ENCODE results near the gene FGF4. TPM values are rescaled to one million over a fixed set of nuclear protein-coding genes. Genes with fewer than 3 reads are reported as not detected.

The FGF4 gene
- total RNA-seq, 1 donor from 2014 or later = not detected

DNA sequence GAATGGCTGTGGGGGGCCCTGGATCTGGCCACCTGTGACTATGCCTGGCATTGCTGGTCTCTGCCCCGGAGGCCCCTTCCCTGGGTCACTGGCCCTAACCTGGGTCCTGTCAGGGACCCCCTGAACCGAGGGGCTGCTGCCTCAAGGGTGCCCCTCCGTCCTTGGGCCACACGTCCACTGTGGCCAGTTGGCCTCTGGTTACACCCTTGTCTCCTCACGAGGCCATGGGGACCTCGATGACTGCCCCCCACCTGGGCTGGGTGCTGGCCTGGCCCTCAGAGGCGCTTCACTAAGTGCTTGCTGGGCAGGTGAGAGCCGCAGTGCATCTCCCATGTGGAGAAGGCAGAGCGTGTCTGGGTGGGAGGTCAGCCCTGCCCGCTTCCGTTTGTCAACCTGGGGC lies 44.0 kb downstream of the FGF4 start:
- no peak for ATAC-seq (ENCODE audit: low read depth)
- intact Hi-C loops (cut with micrococcal nuclease) = no loop called here
- POLR2A ChIA-PET = no interaction called here

DNA sequence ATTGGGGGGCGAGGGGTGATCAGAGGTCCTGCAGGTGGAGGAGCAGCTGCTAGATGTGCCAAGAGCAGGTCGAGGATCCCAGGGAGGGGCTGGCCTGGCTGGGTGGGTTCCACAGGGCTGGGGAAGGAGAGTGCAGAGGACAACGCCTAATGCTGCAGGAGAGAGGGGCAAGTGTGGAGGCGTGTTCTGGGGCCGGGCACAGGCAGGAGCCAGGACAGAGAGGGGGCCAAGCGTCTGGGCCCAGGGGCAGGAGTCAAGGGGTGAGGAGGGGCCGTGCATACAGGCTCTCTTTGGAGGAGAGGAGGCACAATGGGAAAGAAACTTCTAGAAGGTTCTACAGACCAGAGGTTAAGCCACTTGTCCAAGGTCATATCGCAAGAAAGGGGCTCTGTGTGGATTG lies 44.6 kb downstream of the FGF4 start:
- no peak overlapping the region for H3K4me3 Mint-ChIP-seq
- no peaks in the 10 kb centered on the region for H3K36me3 Mint-ChIP-seq (ENCODE audit: low read depth)
- ATAC-seq (ENCODE audit: low read depth) = no peak

More for the DNA sequence above, 44.0 kb downstream of the FGF4 start:
- Mint-ChIP-seq H3K9me3 (peaks cover 11% of the 10 kb centered on the region), H3K27me3 (peaks cover 34% of the 10 kb centered on the region), H3K27ac (no peak overlapping the region), H3K36me3 (ENCODE audit: low read depth) (no peaks in the 10 kb centered on the region), H3K4me1 (no peaks in the 10 kb centered on the region), H3K4me3 (no peak overlapping the region)
- CTCF ChIA-PET = no interaction called here
- no peak for DNase-seq
- TF ChIP-seq, protein P1, sequence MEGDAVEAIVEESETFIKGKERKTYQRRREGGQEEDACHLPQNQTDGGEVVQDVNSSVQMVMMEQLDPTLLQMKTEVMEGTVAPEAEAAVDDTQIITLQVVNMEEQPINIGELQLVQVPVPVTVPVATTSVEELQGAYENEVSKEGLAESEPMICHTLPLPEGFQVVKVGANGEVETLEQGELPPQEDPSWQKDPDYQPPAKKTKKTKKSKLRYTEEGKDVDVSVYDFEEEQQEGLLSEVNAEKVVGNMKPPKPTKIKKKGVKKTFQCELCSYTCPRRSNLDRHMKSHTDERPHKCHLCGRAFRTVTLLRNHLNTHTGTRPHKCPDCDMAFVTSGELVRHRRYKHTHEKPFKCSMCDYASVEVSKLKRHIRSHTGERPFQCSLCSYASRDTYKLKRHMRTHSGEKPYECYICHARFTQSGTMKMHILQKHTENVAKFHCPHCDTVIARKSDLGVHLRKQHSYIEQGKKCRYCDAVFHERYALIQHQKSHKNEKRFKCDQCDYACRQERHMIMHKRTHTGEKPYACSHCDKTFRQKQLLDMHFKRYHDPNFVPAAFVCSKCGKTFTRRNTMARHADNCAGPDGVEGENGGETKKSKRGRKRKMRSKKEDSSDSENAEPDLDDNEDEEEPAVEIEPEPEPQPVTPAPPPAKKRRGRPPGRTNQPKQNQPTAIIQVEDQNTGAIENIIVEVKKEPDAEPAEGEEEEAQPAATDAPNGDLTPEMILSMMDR (IDR thresholded peaks at IDR 0.05) = no peak

DNA sequence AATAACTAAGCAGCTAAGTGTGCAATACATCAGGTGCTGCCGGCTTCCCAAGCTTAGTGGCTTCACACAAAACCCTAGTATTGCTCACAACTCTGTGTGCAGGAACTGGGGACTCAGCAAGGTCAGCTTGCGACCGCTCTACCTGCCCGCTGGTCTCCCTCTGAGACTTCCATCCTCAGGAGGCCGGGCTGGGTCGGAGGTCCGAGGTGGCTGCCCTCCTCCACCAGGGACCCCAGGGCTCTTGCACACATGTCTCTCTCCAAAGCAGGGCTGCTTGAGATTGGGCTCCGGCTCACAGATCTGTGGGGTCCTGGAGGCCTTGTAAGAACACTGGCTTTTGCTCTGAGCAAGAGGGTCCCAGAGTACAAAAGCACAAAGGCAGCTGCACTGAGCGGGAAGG lies 45.9 kb downstream of the FGF4 start:
- TF ChIP-seq, protein P1 (IDR thresholded peaks at IDR 0.05) = no peak
- Mint-ChIP-seq H3K4me3 (no peak overlapping the region), H3K9me3 (peaks cover 6% of the 10 kb centered on the region), H3K4me1 (no peaks in the 10 kb centered on the region), H3K27me3 (peaks cover 45% of the 10 kb centered on the region), H3K36me3 (ENCODE audit: low read depth) (no peaks in the 10 kb centered on the region), H3K27ac (no peak overlapping the region)
- DNase-seq (no peak), ATAC-seq (ENCODE audit: low read depth) (no peak)
- ChIA-PET POLR2A (no interaction called here), CTCF (no interaction called here)
- intact Hi-C loops (cut with micrococcal nuclease) = no loop called here

More for the DNA sequence above, 44.6 kb downstream of the FGF4 start:
- ChIA-PET POLR2A (no interaction called here), CTCF (no interaction called here)
- intact Hi-C loops (cut with micrococcal nuclease) = no loop called here
- no peaks in the 10 kb centered on the region for H3K4me1 Mint-ChIP-seq
- TF ChIP-seq, protein P1 (IDR thresholded peaks at IDR 0.05) = no peak
- H3K27ac Mint-ChIP-seq = no peak overlapping the region
- H3K9me3 Mint-ChIP-seq = peaks cover 11% of the 10 kb centered on the region
- H3K27me3 Mint-ChIP-seq = peaks cover 36% of the 10 kb centered on the region
- DNase-seq = no peak

DNA sequence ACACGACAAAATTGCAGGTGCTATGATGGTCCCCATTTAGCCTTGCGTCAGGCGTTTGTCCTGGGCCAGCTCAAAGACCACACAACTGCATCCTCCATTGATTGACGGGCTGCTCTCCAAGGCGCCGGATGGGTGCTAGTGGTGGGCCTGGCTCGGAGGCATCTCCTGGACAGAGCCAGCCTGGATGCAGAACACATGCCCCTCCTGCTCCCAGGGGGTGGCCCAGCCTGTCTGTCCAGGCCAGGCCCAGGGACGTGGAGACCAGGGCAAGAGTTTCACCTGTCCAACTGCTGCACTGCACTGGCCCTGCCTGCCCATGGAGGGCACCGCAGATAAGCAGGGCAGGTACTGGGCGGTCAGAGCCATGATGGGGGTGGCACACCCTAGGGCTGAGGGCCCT lies 47.9 kb downstream of the FGF4 start:
- intact Hi-C loops (cut with micrococcal nuclease) = no loop called here
- ChIA-PET POLR2A (no interaction called here), CTCF (no interaction called here)
- Mint-ChIP-seq H3K4me1 (no peaks in the 10 kb centered on the region), H3K4me3 (no peak overlapping the region), H3K27me3 (peaks cover 60% of the 10 kb centered on the region), H3K36me3 (ENCODE audit: low read depth) (no peaks in the 10 kb centered on the region), H3K27ac (no peak overlapping the region), H3K9me3 (no peaks in the 10 kb centered on the region)
- DNase-seq = no peak
- ATAC-seq (ENCODE audit: low read depth) = no peak
- TF ChIP-seq, protein P1 (IDR thresholded peaks at IDR 0.05) = no peak

DNA sequence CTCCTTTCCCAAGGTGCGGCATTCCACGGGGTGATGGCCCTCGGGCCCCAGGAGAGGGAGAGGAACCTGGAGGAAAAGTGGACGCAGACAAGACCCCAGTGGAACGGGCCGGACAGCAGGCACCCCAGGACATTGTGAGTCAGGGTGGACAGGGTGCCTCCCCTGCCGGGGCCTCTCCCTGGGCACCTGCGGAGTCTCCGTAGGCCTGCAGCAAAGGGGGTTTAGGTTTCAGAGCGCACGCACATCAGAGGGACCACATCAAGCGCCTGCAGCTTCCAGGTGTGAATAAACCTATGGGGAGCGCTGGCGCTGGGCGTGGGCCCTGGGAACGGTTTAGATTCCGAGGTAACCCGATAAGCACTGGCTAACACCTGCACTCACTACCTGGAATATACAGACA lies 48.7 kb downstream of the FGF4 start:
- no peak for DNase-seq
- intact Hi-C loops (cut with micrococcal nuclease) = no loop called here
- TF ChIP-seq, protein P1 (IDR thresholded peaks at IDR 0.05) = no peak
- peaks cover 62% of the 10 kb centered on the region for H3K27me3 Mint-ChIP-seq
- H3K36me3 Mint-ChIP-seq (ENCODE audit: low read depth) = no peaks in the 10 kb centered on the region
- H3K9me3 Mint-ChIP-seq = no peaks in the 10 kb centered on the region
- ChIA-PET CTCF (no interaction called here), POLR2A (no interaction called here)
- no peak overlapping the region for H3K27ac Mint-ChIP-seq
- H3K4me3 Mint-ChIP-seq = no peak overlapping the region
- ATAC-seq (ENCODE audit: low read depth) = no peak
- no peaks in the 10 kb centered on the region for H3K4me1 Mint-ChIP-seq

Measured in activated B cell treated with CpG ODN at 0.5 μM for 24 hours (primary cell).